Panc1 (cell line): ENCODE data around the gene LMCD1.

Source experiments
- POLR2AphosphoS5 ChIP-seq: IDR thresholded peaks from 2 replicates; pipeline ENCODE4 v1.6.1; 2012; ENCODE audit warnings: mild to moderate bottlenecking, low read depth, low read length, moderate library complexity
- TCF7L2 ChIP-seq: IDR thresholded peaks from 2 replicates; pipeline ENCODE4 v1.6.1; 2011; ENCODE audit warnings: mild to moderate bottlenecking, low read depth, low read length, inconsistent platforms
- TF ChIP-seq, protein P1 (sequence below): fragments of 450-650 bp; IDR thresholded peaks from 2 replicates; pipeline ENCODE4 v1.5.1; 2017; ENCODE audit warnings: mild to moderate bottlenecking
- TF ChIP-seq, protein P2 (sequence below), 2 experiments: IDR thresholded peaks; 2 replicates each; pipeline ENCODE4 v1.6.1; 2011 to 2012; ENCODE audit warnings: low read depth in 2 of 2, control low read depth in 1 of 2, low read length in 1 of 2, mild to moderate bottlenecking in 1 of 2, moderate library complexity in 1 of 2; ENCODE audit not compliant: insufficient read depth in 1 of 2

DNA sequence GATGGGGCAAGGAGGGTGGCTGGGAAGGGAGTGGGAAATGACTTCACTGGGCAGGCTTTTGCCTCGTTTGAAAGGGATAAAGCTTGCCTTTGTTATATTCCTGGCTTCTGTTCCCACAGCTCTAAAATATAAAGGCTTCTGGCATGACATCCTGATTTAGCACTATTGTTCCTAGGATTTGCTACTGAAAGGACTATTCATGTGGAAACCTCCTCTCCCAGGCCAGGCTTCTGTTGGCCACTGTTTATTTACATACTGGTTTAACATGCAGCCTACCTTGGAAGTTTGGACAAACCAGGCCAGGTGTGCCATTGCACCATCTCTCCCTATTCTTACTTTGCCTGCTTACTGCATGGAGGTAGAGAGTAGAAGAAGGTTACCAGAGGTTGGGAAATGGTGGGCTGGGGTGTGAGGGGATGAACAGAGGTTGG lies 2.4 kb upstream of the LMCD1 start:
- TF ChIP-seq, protein P1, sequence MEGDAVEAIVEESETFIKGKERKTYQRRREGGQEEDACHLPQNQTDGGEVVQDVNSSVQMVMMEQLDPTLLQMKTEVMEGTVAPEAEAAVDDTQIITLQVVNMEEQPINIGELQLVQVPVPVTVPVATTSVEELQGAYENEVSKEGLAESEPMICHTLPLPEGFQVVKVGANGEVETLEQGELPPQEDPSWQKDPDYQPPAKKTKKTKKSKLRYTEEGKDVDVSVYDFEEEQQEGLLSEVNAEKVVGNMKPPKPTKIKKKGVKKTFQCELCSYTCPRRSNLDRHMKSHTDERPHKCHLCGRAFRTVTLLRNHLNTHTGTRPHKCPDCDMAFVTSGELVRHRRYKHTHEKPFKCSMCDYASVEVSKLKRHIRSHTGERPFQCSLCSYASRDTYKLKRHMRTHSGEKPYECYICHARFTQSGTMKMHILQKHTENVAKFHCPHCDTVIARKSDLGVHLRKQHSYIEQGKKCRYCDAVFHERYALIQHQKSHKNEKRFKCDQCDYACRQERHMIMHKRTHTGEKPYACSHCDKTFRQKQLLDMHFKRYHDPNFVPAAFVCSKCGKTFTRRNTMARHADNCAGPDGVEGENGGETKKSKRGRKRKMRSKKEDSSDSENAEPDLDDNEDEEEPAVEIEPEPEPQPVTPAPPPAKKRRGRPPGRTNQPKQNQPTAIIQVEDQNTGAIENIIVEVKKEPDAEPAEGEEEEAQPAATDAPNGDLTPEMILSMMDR = no peak
- TF ChIP-seq, protein P2, sequence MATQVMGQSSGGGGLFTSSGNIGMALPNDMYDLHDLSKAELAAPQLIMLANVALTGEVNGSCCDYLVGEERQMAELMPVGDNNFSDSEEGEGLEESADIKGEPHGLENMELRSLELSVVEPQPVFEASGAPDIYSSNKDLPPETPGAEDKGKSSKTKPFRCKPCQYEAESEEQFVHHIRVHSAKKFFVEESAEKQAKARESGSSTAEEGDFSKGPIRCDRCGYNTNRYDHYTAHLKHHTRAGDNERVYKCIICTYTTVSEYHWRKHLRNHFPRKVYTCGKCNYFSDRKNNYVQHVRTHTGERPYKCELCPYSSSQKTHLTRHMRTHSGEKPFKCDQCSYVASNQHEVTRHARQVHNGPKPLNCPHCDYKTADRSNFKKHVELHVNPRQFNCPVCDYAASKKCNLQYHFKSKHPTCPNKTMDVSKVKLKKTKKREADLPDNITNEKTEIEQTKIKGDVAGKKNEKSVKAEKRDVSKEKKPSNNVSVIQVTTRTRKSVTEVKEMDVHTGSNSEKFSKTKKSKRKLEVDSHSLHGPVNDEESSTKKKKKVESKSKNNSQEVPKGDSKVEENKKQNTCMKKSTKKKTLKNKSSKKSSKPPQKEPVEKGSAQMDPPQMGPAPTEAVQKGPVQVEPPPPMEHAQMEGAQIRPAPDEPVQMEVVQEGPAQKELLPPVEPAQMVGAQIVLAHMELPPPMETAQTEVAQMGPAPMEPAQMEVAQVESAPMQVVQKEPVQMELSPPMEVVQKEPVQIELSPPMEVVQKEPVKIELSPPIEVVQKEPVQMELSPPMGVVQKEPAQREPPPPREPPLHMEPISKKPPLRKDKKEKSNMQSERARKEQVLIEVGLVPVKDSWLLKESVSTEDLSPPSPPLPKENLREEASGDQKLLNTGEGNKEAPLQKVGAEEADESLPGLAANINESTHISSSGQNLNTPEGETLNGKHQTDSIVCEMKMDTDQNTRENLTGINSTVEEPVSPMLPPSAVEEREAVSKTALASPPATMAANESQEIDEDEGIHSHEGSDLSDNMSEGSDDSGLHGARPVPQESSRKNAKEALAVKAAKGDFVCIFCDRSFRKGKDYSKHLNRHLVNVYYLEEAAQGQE (IDR thresholded peaks at IDR 0.05; ENCODE audit: insufficient read depth in 1 of 2, low read depth in 2 of 2, low read length in 1 of 2) = no peak
- TF ChIP-seq POLR2AphosphoS5 = no peak
- TF ChIP-seq TCF7L2 = no peak
